Activated CD8-positive, alpha-beta memory T cell treated with anti-CD3 and anti-CD28 coated beads, Interleukin-2, amount 50 U/mL, for 1 hour (primary cell): ENCODE measurements around the gene SF3A2.
"Not testable (repeated sequence)": the region's sequence is repeated elsewhere in the genome, so short reads cannot be mapped to it uniquely, and the experiment has no call there.

Source experiments
- DNase-seq: peaks from one replicate; pipeline ENCODE4 v3.0.0-alpha.2; 2020; ENCODE audit errors: extremely low read depth

Gene SF3A2

DNA sequence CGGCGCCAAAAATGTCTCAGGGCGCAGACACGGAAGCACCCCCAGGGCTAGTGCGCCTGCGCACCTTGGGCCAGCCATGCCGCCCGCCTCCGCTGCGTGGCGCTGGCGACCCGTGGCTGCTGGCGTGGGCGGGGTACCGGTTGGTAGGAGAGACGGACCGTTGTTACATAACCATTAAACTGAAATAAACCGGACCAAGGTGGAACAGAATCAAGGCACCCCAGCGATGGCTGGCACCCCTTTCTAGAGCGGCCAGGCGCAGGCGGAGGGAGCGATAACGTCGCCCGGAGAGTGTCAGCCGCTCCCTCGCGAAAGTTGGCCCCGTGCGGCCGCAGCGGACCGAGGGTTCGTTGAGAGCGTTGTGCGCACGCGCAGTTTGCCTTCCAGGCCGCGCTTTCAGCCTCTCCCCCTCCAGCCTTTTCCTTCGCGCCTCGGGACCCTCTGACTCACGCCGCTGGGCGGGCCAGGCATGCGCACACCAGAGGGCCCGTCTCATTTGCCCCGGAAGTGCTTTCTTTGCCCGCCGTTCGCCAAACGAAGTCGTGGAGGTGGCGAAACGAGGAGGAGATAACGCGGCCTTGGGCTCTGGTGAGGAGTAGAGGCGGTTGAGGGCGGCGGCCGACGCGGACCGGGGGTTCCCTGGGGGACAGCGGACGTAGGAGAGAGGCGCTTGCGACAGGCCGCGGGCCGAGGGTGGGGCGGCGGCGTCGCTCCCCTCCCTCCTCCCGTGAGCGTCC is at the start of gene SF3A2, which contains the start of gene PLEKHJ1:
SF3A2 (plus strand) TSS at position 511 of the 737 bp plus-strand sequence. CDS start 6,595 bp downstream, outside the sequence.
PLEKHJ1 (minus strand) TSS at position 16 of the 737 bp plus-strand sequence. CDS start 81 bp downstream, outside the sequence.
- peak; percentile 94 for DNase-seq

- no peak for DNase-seq
These were observed 49.5 kb upstream of the SF3A2 start for GRCh38 chr19:2187159-2187558.

- DNase-seq, result no peak
These were observed 47.8 kb upstream of the SF3A2 start for GRCh38 chr19:2188708-2189385.

DNA sequence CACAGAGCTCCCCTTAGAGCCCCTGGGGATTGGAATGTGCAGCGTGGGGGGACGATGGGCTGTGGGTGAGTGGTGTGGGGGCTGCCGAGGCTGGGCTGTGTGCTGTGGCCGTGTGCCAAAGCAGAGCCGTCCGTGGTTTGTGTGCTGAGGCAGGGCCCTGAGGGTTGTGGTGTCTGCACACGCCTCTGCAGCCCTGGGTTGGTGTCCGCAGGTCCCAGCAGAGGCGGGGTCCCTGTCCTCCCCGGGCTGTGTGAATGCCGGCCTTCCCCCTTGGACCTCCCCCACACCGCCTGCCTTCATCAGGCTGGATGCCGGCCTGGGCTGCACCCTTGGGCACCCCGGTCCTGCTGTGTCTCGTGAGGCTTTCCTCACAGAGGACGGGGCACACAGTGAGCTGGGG is 46.7 kb upstream of the SF3A2 start:
- DNase-seq, result no peak

DNA sequence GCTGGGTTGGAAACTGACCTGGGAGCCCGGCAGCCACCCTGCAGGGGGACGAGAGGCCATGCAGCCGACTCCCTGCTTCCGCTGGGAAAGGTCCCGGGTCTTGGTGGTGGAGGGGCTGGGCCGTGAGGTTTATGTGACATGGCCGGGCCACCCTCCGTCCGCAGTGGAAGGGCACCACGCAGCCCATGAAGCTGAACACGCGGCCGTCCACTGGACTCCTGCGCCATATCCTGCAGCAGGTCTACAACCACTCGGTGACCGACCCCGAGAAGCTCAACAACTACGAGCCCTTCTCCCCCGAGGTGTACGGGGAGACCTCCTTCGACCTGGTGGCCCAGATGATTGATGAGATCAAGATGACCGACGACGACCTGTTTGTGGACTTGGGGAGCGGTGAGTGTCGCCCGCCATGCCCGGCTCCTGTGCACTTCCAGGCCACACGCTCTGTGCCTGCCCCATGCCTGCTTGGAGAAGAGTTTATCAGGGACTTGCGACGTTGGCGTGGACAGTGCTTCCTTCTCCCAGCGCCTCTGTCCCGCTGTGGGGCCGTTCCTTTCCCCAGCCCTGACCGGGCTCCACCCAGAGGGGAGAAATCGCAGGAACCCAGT is 45.7 kb upstream of the SF3A2 start:
- DNase-seq, result no peak

GRCh38 chr19:2191456-2192310 is 44.9 kb upstream of the SF3A2 start:
- no peak for DNase-seq

DNA sequence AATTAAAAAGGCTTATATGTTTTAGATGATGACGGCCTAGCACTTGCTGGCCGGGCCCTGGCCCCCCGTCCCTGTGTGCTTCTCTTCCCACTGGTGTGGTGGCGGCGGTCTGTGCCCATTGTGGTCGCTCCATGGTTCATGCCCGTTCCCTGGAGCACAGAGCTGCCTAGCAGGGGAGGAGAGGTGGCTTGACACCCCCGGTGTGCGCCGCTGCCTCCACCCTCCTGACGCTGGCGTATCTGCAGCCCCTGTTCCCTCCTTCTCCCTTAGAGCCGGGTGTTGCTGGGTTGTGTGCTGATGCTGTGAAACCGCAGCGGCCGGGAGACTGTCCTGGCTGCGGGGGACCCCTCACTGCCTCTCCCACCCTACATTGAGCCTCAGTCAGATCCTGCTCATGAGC is 43.8 kb upstream of the SF3A2 start:
- no peak for DNase-seq

DNA sequence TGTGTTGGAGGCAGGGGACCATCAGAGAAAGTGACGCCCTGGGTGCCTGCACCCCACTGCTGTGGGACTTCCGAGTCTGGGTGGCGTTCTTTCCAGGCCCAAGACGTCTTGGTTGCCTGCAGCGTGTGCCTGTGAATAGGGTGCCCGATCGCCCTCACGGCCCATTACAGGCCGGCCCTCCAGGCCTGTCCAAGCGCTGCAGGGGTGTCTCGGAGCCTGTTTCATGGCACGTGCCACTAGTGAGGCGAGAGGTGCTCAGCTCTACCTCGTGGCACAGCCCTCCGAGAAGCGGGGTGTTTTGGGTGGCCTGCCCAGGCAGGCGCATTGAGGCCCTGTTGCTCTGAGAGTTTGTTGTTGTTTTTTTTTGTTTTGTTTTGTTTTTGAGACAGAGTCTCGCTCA is 42.8 kb upstream of the SF3A2 start:
- DNase-seq, result no peak

GRCh38 chr19:2194513-2195078 is 42.0 kb upstream of the SF3A2 start:
- DNase-seq, result no peak

DNA sequence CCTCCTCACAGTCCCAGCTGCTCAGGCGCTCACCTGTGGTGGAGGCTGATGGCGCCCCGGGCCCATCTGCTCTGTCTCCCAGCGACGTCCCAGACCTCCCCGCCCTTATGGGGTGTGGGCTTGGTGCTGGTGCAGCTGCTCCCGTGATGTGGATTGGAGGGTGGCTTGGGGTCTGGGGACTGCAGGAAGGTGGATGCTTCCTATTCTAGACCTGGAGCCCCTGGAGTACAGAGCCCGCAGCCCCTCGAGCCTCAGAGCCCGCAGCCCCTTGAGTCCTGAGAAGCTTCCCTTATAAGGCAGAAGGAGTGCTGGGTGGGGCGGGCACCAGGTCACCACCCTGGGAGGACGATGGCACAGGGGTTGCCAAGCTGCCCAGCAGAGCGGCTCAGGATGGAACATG is 41.3 kb upstream of the SF3A2 start:
- no peak for DNase-seq

- no peak for DNase-seq
These were observed 40.7 kb upstream of the SF3A2 start for GRCh38 chr19:2195914-2196313.

DNA sequence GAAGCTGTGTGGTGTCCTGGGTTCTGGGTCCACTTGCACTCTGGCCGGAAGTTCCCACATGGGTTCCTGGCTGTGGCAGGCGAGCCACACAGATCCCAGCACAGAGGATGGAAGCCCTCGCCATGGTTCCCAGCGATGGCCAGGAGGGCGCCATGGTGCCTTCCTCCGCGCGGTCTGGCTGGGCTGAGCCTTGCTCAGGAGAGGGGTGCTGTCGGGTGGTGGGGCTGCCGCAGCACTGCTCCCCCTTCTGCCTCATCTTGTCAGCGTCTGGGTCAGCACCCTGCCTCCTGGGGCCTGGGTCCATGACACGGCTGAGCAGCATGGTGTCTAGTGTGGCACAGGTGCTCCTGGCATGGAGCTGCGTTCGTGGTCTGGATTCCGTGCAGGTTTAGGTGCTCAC is 39.4 kb upstream of the SF3A2 start:
- no peak for DNase-seq

GRCh38 chr19:2198317-2198716 is 38.3 kb upstream of the SF3A2 start:
- DNase-seq, result no peak

- no peak for DNase-seq
These were observed 37.4 kb upstream of the SF3A2 start for GRCh38 chr19:2199215-2199614.

DNA sequence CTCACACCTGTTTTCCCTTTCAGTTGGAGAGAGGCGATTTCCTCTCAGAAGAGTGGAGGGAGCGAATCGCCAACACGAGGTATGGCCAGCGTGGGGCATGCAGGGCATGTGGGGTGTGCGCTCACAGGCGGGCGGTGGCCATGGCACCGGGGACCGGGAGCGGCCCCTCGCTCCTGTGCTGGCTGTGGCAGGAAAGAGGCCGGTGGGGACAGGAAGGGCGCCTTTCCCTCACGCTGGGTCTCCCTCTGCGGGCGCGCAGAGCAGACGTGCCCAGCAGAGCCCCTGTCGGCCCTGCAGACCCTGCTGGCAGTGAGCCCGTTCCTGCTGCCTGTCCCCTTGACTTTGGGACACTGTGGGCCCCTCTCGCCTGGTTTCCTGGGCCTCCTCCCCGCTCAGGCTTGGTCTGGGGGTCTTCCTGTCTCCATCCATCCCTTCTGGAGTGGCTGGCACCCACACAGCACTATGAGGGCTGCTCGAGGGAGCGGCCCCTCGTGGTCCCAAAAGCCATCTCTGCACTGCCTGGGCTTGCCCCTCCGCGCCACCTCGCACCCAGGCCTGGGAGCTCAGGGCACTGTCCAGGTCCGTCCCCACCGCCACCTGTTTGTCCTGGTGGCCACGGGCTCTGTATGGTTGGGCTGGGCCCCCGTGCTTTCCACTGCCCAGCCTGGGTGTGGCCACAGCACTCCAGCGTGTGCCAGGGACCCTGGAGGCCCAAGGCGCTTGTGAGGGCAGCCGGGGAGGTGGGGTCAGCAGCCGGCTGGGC is 36.6 kb upstream of the SF3A2 start:
- DNase-seq, result no peak

DNA sequence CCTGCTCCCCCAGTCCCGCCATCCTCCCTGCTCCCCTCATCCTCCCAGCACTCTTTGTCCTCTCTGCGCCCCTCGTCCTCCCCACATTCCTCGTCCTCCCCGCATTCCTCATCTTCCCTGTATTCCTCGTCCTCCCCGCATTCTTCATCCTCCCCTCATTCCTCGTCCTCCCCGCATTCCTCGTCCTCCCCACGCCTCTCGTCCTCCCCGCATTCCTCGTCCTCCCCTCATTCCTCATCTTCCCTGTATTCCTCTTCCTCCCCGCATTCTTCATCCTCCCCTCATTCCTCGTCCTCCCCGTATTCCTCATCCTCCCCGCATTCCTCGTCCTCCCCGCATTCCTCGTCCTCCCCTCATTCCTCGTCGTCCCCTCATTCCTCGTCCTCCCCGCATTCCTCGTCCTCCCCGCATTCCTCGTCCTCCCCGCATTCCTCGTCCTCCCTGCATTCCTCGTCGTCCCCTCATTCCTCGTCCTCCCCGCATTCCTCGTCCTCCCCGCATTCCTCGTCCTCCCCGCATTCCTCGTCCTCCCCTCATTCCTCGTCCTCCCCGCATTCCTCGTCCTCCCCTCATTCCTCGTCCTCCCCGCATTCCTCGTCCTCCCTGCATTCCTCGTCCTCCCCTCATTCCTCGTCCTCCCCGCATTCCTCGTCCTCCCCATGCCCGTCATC is 35.9 kb upstream of the SF3A2 start:
- not testable (repeated sequence) for DNase-seq

DNA sequence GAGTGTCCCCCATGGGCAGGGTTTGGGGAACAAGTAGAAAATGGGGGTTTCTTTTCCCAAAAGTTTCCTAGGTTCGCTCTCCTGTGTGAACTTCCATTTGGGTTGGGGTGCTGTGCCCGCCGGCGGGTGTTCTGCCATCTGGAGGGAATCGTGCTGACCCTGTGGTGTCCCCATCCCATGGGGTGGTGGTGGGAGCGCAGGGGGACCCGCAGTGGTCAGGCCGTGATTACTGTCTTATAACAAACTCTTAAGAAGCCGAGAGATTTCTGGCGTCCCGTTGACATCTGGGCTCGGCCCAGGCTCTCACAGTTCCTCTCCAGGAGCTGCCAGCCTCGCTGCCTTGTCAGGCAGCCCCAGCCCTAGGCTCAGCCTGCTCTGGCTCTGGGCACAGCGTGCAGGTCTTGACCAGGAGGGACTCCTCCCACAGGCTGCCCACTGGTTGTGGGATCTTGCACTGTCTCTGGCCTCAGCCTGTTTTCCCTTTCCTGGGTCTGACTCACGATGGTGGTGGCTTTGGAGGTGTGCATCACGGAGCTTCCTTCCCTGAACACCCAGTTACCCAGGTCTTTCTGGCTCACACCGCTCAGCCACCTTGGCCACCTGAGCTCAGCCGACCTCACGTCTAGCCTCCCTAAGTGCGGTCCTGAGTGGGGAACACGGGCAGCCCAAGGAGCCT is 35.0 kb upstream of the SF3A2 start:
- no peak for DNase-seq

- DNase-seq, result no peak
These were observed 34.3 kb upstream of the SF3A2 start for GRCh38 chr19:2202366-2202765.

DNA sequence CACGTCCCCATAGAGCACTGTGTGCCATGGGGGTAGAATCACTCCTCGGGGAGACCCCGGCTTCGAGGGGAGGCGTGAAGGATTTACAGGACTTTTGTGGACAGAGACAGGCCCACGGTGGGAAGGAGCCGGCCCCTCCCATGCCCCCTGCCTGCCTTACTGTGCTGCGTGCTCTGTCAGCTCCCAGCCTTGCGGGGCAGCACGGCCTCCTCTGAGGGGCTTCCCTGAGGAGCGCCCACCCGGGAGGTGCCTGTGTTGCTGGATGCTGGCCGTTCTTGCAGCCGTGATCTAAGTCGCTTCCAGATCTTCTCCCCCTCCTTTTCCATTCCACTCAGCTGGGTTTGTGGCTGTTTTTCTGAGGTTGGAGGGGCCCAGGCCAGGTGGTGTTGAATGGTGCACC is 29.6 kb upstream of the SF3A2 start:
- no peak for DNase-seq
